Adipocyte (in vitro differentiated cells): ENCODE results near the gene TTLL12.

Experiments used
- DNase-seq: peaks from one replicate; pipeline ENCODE4 v3.0.0-alpha.2; 2015; ENCODE audit warnings: low read depth
- H3K27me3 ChIP-seq: replicated peaks from 2 replicates; pipeline ENCODE4 v1.7.0; 2013; ENCODE audit warnings: mild to moderate bottlenecking, low read length, moderate library complexity; ENCODE audit not compliant: control insufficient read depth, insufficient read depth
- H3K36me3 ChIP-seq: 2 replicates; pipeline ENCODE4 v1.7.0; 2013; ENCODE audit warnings: low read length, mild to moderate bottlenecking, moderate library complexity; ENCODE audit not compliant: control insufficient read depth, insufficient read depth, severe bottlenecking
- H3K4me1 ChIP-seq: 2 replicates; pipeline ENCODE4 v1.7.0; 2013; ENCODE audit warnings: mild to moderate bottlenecking, low read length, moderate library complexity; ENCODE audit not compliant: control insufficient read depth, insufficient read depth
- H3K4me3 ChIP-seq: 2 replicates; pipeline ENCODE4 v1.7.0; 2013; ENCODE audit warnings: mild to moderate bottlenecking, low read length, moderate library complexity
- H3K9ac ChIP-seq: 2 replicates; pipeline ENCODE4 v1.7.0; 2013; ENCODE audit warnings: mild to moderate bottlenecking, low read length, moderate library complexity
- H3K9me3 ChIP-seq: 2 replicates; pipeline ENCODE4 v1.7.0; 2013; ENCODE audit warnings: mild to moderate bottlenecking, low read length, moderate library complexity; ENCODE audit not compliant: control insufficient read depth

The TTLL12 gene

DNA sequence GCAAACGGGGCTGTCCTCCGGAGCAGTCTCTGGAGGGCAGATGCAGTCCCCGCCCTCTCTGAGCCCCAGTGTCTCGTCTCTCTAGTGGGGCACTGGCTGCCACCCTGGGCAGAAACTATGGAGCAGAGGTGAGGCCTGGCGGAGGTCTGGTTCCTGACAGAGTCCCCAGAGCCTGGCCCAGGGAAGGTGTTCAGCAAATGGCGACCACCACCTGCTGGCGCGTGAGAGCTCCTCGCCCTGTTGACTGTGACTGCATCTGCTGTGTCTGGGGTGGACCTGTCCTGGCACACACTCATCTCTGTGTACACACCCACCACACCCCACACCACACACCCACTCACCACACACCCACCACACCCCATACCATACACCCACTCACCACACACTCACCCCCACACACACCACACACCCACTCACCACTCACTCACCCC, 18.3 kb upstream of the TTLL12 start:
- Histone ChIP-seq H3K4me1 (no peaks in the 10 kb centered on the region), H3K4me3 (no peak overlapping the region), H3K9ac (no peak overlapping the region), H3K27me3 (peaks cover 42% of the 10 kb centered on the region), H3K9me3 (no peaks in the 10 kb centered on the region), H3K36me3 (no peaks in the 10 kb centered on the region)
- DNase-seq = no peak

DNA sequence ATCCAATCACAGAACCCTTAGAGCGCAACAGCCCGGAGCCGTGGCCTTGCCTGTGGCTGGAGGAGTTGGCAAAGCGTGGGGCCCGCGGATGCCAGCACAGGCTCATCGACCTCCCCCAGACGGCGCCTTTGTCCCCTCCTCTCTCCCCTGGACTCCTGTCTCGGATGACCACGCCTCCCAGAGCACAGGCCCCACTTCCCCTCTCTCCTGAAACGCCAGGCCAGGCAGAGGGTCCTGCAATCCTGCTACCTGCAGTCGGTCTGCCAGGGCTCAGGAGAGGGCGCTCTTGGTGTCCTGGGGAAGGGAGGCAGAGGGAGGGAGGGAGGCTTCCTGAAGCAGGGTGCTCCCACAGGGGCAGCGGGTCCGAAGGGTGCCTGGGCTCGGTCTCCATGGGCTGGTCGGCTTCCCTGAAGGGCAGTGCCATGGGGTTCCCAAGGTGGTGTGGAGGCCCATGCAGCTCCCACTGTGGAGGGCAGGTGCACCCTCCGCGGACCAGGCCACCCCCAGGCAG, 16.6 kb upstream of the TTLL12 start:
- Histone ChIP-seq H3K4me1 (no peaks in the 10 kb centered on the region), H3K4me3 (no peak overlapping the region), H3K9ac (no peak overlapping the region), H3K9me3 (no peaks in the 10 kb centered on the region), H3K27me3 (peaks cover 54% of the 10 kb centered on the region), H3K36me3 (no peaks in the 10 kb centered on the region)
- DNase-seq = no peak

DNA sequence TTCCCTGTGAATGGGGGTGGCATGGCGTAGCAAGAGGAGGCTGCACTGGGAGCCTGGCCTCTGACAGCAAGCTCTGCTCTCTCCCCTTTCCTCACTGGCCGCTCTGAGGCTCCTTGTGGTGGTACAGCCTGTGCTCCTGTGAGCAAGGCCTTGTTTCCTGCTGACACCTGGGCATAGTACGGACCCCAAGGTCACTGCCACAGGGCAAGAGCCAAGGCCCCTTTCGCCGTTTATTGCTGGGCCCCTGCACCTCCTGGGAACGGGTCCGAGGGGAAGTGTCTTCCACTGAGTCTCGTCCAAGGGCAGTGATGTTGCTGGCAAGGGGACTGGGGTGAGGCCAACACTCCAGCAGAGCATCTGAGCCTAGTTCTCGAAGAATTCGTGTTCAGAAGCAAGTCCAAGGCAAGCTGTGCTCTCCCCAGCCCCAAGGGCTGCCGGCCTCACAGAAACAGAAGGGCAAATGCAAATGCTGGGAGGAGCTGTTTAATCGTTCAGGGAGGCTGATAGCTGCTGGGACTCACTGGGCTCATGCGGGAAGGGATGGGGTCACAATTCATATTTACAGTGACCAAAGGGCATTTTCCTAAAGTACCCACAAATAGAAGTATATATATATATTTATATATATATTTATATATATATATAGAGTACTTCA, 15.9 kb upstream of the TTLL12 start:
- no peak overlapping the region for H3K4me3 ChIP-seq
- no peak for DNase-seq
- peaks cover 54% of the 10 kb centered on the region for H3K27me3 ChIP-seq
- no peaks in the 10 kb centered on the region for H3K4me1 ChIP-seq
- H3K36me3 ChIP-seq = no peaks in the 10 kb centered on the region
- no peaks in the 10 kb centered on the region for H3K9me3 ChIP-seq
- no peak overlapping the region for H3K9ac ChIP-seq

DNA sequence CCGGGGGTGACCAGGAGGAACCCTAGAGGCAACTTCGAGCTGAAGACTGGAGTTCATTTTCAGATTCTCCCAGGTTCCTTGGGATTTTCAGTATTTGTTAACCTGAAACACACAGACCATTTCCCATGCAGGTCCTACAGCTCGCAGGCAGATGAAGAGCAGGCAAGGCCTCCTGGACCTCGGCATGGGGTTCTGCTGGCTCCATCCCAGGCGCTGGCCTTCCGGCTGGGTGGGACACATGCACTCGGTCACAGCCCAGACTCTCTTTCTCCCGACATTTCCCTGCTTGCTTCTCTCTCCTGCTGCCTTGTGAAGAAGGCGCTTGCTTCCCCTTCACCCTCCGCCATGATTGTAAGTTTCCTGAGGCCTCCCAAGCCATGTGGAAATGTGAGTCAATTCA, 15.4 kb upstream of the TTLL12 start:
- H3K4me1 ChIP-seq = no peaks in the 10 kb centered on the region
- no peaks in the 10 kb centered on the region for H3K9me3 ChIP-seq
- peaks cover 55% of the 10 kb centered on the region for H3K27me3 ChIP-seq
- H3K9ac ChIP-seq = no peak overlapping the region
- no peak for DNase-seq
- H3K4me3 ChIP-seq = no peak overlapping the region
- no peaks in the 10 kb centered on the region for H3K36me3 ChIP-seq

DNA sequence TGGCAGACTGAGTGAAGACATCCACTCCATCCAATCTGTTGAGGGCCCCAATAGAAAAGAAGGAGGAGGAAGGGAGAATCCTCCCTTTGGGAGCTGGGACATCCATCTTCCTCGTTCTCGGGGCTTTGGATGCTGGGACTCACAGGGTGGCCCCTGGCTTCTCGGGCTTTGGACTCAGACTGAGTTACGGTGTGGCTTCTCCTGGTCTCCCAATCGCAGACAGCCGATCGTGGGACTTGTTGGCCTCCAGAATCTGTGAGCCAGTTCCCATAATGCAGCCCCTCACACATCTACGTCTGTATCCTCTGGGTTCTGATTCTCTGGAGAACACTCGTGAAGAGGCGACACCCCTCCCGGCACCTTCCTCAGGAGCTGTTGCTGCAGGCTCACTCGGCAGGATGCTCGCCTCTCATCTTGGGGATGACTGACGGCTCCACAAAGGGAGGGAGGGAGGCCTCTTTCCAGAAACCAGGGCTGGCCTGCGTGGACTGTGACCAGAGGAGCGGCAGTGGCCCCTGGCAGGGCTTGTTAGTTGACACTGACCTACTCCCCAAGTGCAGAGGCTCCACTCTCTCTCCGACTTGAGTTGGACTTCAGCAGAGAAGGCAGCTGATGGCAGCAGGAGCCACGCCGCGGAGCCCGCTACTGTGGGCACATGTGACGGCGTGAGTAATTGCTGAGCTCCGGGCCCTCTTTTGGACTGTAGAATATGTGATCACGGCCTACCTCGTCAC, 14.7 kb upstream of the TTLL12 start:
- Histone ChIP-seq H3K36me3 (no peaks in the 10 kb centered on the region), H3K4me1 (no peaks in the 10 kb centered on the region), H3K9me3 (no peaks in the 10 kb centered on the region), H3K4me3 (no peak overlapping the region), H3K27me3 (peaks cover 54% of the 10 kb centered on the region), H3K9ac (no peak overlapping the region)
- DNase-seq = no peak

DNA sequence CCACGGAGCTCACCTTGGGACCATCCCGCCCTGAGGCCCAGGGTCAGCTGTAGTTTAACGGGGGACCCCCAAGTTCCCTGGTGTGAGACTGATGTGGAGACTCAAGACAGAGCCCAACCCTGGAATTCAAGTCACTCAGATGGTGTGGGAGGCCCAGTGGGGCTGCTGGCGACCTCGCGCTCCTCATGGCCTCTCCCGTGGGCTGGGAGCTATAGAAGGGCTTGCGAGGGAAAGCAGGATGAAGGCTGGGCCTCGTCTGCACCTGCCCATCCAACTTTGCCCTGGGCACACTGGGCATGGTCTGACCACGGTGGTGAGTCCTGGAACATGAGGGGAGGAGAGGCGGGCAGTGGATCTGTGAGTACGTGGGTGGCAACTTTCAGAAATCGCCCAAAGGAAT, 13.6 kb upstream of the TTLL12 start:
- H3K4me1 ChIP-seq = no peaks in the 10 kb centered on the region
- no peak for DNase-seq
- no peak overlapping the region for H3K9ac ChIP-seq
- H3K9me3 ChIP-seq = no peaks in the 10 kb centered on the region
- H3K27me3 ChIP-seq = peaks cover 51% of the 10 kb centered on the region
- H3K36me3 ChIP-seq = no peaks in the 10 kb centered on the region
- no peak overlapping the region for H3K4me3 ChIP-seq

DNA sequence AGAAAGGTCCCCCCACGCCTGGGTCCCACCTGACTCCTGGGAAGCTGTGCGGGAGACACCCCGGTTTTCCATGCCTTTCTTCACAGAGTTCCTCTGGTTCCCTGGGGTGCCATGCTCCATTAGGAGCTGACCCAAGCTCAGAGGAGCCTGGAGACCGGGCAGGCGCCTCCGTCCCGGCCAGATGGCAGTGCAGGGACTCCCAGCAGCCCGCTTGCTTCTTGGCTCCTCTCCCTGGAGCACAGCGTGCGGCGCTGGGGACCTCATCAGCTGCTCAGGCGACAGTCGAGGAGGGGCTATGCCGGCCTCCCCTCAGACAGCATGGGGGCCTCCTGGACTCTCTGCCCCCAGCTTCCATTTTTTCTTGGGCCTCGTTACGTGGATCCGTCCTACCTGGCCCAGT, 13.1 kb upstream of the TTLL12 start:
- no peak overlapping the region for H3K4me3 ChIP-seq
- H3K9me3 ChIP-seq = no peaks in the 10 kb centered on the region
- no peak overlapping the region for H3K9ac ChIP-seq
- peaks cover 57% of the 10 kb centered on the region for H3K27me3 ChIP-seq
- H3K36me3 ChIP-seq = no peaks in the 10 kb centered on the region
- no peaks in the 10 kb centered on the region for H3K4me1 ChIP-seq
- no peak for DNase-seq

DNA sequence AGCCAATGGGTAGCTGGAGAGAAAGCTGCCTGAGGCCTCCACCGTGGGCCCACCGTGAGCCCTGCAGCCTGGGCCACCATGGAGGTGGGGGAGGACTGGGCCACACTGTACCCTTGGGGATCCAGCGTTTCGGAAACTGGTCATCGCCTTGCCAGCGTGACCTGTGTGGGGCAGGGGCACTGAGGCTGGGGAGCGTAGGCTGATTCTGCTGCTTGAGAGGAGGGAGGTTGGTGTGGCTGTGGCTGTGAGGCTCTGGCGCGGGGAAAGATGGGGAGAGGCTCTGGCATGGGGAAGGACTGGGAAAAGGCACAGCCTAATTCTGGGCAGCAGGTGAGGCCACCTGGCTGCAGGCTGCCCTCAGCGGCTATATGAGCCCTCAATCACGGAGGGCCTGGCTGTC, 12.6 kb upstream of the TTLL12 start:
- Histone ChIP-seq H3K9ac (no peak overlapping the region), H3K27me3 (peaks cover 61% of the 10 kb centered on the region)
- no peak for DNase-seq

DNA sequence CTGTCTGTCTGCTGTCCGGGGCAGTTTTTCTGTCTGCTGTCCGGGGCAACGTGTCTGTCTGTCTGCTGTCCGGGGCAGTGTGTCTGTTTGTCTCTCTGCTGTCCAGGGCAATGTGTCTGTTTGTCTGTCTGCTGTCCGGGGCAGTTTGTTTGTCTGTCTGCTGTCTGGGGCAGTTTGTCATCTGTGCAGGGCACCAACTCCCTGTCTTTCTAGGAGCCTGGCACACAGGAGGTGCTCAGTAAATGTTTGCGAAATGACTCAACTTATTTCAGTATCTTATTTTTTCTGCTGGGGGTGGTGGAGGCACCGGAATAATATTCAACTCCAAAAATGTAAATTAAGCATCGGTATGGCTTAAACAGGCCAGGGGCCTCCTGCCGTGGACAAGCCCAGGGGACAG, 12.0 kb upstream of the TTLL12 start:
- peak; percentile 29 for DNase-seq
- no peak overlapping the region for H3K9ac ChIP-seq
- no peak overlapping the region for H3K4me3 ChIP-seq
- peaks cover 61% of the 10 kb centered on the region for H3K27me3 ChIP-seq
- no peaks in the 10 kb centered on the region for H3K9me3 ChIP-seq
- H3K4me1 ChIP-seq = no peaks in the 10 kb centered on the region
- no peaks in the 10 kb centered on the region for H3K36me3 ChIP-seq

More for the DNA sequence above, 12.6 kb upstream of the TTLL12 start:
- Histone ChIP-seq H3K9me3 (no peaks in the 10 kb centered on the region), H3K4me1 (no peaks in the 10 kb centered on the region), H3K4me3 (no peak overlapping the region), H3K36me3 (no peaks in the 10 kb centered on the region)

DNA sequence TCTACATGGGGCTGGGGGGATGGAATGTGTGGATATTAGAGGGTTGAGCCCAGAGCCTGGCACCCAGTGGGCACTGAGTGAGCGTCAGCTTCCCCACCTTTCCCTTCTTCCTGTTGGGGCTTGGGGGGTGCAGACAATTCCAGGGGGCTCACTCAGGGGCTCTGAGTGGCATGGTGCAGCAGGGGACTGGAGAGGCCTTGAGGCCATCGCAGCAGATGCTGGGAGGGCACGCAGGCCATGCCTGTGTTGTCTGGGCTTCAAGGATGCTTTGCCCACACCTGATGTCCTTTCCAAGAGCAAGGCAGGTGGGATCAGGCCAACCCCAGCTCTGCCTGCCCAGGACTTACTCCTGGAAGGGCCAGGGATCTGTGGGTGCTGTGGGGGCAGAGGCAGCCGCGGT, 11.2 kb upstream of the TTLL12 start:
- H3K9me3 ChIP-seq = no peaks in the 10 kb centered on the region
- H3K9ac ChIP-seq = no peak overlapping the region
- no peaks in the 10 kb centered on the region for H3K4me1 ChIP-seq
- H3K4me3 ChIP-seq = no peak overlapping the region
- no peak for DNase-seq
- H3K36me3 ChIP-seq = no peaks in the 10 kb centered on the region
- H3K27me3 ChIP-seq = peaks cover 57% of the 10 kb centered on the region

DNA sequence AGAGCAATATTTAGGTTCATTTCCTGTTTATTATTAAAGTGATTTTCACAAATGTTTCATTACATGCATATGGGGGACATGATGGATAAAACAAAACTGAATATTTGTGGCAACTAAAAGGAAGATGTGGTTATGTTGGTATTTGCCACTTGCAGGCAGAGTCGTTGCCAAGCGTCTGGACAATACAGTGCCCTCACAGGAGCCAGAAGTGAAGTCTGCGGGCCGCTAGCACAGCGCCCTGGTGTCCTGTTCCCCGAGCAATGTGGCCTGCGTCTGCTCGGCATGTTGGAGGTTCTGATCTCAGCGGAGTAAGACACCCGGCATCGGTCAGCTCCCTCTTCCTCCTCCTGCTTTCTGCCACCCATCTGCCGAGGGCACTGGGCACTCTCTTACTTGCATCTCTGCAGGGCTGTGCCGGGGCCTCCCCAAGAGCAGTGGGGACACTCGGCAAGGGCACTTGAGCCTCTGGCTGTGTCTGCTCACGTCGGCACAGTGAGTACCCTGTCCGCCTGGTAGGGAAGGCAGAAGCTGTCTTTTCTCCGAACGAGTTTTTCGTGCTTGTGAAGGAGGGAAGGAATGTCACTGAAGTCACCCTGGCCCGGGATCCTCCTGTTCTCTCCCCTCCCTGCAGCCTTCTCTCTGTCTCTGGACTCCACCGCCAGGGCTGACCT, 10.5 kb upstream of the TTLL12 start:
- DNase-seq = peak; percentile 21
- H3K9ac ChIP-seq = no peak overlapping the region

More for the DNA sequence above, 10.5 kb upstream of the TTLL12 start:
- Histone ChIP-seq H3K36me3 (no peaks in the 10 kb centered on the region), H3K4me1 (no peaks in the 10 kb centered on the region), H3K4me3 (no peak overlapping the region), H3K9me3 (no peaks in the 10 kb centered on the region), H3K27me3 (peaks cover 53% of the 10 kb centered on the region)
